Suprapubic skin (tissue), 4 donors: Measurements from ENCODE around the gene SLC6A11. TPM values are rescaled to one million over a fixed set of nuclear protein-coding genes. Genes with fewer than 3 reads are reported as not detected.

Experiments
- DNase-seq, 2 donors: peaks; one replicate each; pipeline ENCODE4 v3.0.0-alpha.2; 2019; ENCODE audit warnings: low spot score in 2 of 2
- H3K27ac ChIP-seq: fragments of 200-600 bp; sonication (generic); one replicate; pipeline ENCODE4 v1.5.1; 2019
- H3K27me3 ChIP-seq: fragments of 200-600 bp; sonication (generic); one replicate; pipeline ENCODE4 v1.5.1; 2019
- H3K36me3 ChIP-seq: fragments of 200-600 bp; sonication (generic); one replicate; pipeline ENCODE4 v1.5.1; 2019
- H3K4me1 ChIP-seq: fragments of 200-600 bp; sonication (generic); one replicate; pipeline ENCODE4 v1.5.1; 2019
- H3K4me3 ChIP-seq: fragments of 200-600 bp; sonication (generic); one replicate; pipeline ENCODE4 v1.5.1; 2019; ENCODE audit warnings: mild to moderate bottlenecking
- H3K9me3 ChIP-seq: fragments of 200-600 bp; sonication (generic); one replicate; pipeline ENCODE4 v1.5.1; 2019
- CTCF ChIP-seq, 2 donors: fragments of 200-600 bp in 1 of 2; fragments of 450-650 bp in 1 of 2; sonication (generic) in 1 of 2; IDR thresholded peaks; one replicate each; pipeline ENCODE4 v1.5.1; 2016 to 2019; ENCODE audit warnings: antibody characterized with exemption in 2 of 2, mild to moderate bottlenecking in 1 of 2, moderate library complexity in 1 of 2
- EP300 ChIP-seq: sonication (generic); formaldehyde crosslinking; IDR thresholded peaks from one replicate; pipeline ENCODE4 v1.6.1; 2017; ENCODE audit warnings: antibody characterized with exemption
- POLR2A ChIP-seq, 2 donors: fragments of 450-650 bp; IDR thresholded peaks; one replicate each; pipeline ENCODE4 v1.6.1; 2017; ENCODE audit warnings: antibody characterized with exemption in 2 of 2, mild to moderate bottlenecking in 2 of 2, moderate library complexity in 2 of 2
- POLR2AphosphoS5 ChIP-seq, 3 donors: sonication (generic); formaldehyde crosslinking; IDR thresholded peaks; one replicate each; pipeline ENCODE4 v1.6.1; 2017; ENCODE audit warnings: antibody characterized with exemption in 3 of 3
- WGBS: methylation state at CpG from one replicate; pipeline ENCODE4 v1.1.5; 2018; 5-methylcytosine and 5-hydroxymethylcytosine counted together
- total RNA-seq, 4 donors: library from RNA; depleted of rRNA; stranded (reverse); fragments of >200 nt; gene quantifications; one replicate each; pipeline ENCODE4 v1.1.0, GENCODE V29; 2016

Gene SLC6A11
- total RNA-seq, 4 donors from 2014 or later: 4.3 to 7.9 (median 6.2) TPM

- no peaks in the 10 kb centered on the region for H3K9me3 ChIP-seq
- no peaks in the 10 kb centered on the region for H3K36me3 ChIP-seq
- 88% methylated on average over 4 of the region's 4 CpGs for WGBS
- TF ChIP-seq POLR2A (IDR thresholded peaks at IDR 0.05): no peak
- no peak for TF ChIP-seq CTCF (IDR thresholded peaks at IDR 0.05)
- H3K27ac ChIP-seq: no peak overlapping the region
- no peak for DNase-seq
- H3K27me3 ChIP-seq: peaks cover 7% of the 10 kb centered on the region
- no peak overlapping the region for H3K4me3 ChIP-seq
- H3K4me1 ChIP-seq: no peaks in the 10 kb centered on the region
Measured at GRCh38 chr3:10942690-10943205, 126.7 kb downstream of the SLC6A11 start.

- Histone ChIP-seq H3K9me3 (no peaks in the 10 kb centered on the region), H3K4me1 (no peaks in the 10 kb centered on the region), H3K27me3 (peaks cover 25% of the 10 kb centered on the region), H3K4me3 (no peak overlapping the region), H3K27ac (no peak overlapping the region), H3K36me3 (no peaks in the 10 kb centered on the region)
- TF ChIP-seq EP300 (no peak), CTCF (IDR thresholded peaks at IDR 0.05) (no peak), POLR2A (IDR thresholded peaks at IDR 0.05) (no peak), POLR2AphosphoS5 (IDR thresholded peaks at IDR 0.05) (no peak)
- DNase-seq: no peak
- 94% methylated on average over 8 of the region's 8 CpGs for WGBS
Measured at GRCh38 chr3:10944866-10945265, 128.8 kb downstream of the SLC6A11 start.

- H3K27ac ChIP-seq: no peak overlapping the region
- TF ChIP-seq CTCF (IDR thresholded peaks at IDR 0.05) (peak; percentile 63 to 80), EP300 (no peak)
- no peaks in the 10 kb centered on the region for H3K4me1 ChIP-seq
- DNase-seq: no peak
- no peaks in the 10 kb centered on the region for H3K9me3 ChIP-seq
- peaks cover 25% of the 10 kb centered on the region for H3K27me3 ChIP-seq
- 50% methylated on average over 8 of the region's 8 CpGs for WGBS
- no peak overlapping the region for H3K4me3 ChIP-seq
- H3K36me3 ChIP-seq: no peaks in the 10 kb centered on the region
Measured at GRCh38 chr3:10945683-10946287, 129.8 kb downstream of the SLC6A11 start.

GRCh38 chr3:10946526-10946925, 130.5 kb downstream of the SLC6A11 start:
- Histone ChIP-seq H3K4me3 (no peak overlapping the region), H3K36me3 (no peaks in the 10 kb centered on the region), H3K9me3 (no peaks in the 10 kb centered on the region), H3K4me1 (no peaks in the 10 kb centered on the region), H3K27me3 (peaks cover 26% of the 10 kb centered on the region), H3K27ac (no peak overlapping the region)
- no peak for DNase-seq
- TF ChIP-seq EP300 (no peak), POLR2A (IDR thresholded peaks at IDR 0.05) (no peak), POLR2AphosphoS5 (IDR thresholded peaks at IDR 0.05) (no peak), CTCF (IDR thresholded peaks at IDR 0.05) (no peak)
- 44% methylated on average over 8 of the region's 8 CpGs for WGBS

- peaks cover 36% of the 10 kb centered on the region for H3K27me3 ChIP-seq
- no peaks in the 10 kb centered on the region for H3K9me3 ChIP-seq
- H3K36me3 ChIP-seq: no peaks in the 10 kb centered on the region
- H3K4me3 ChIP-seq: no peak overlapping the region
- no peaks in the 10 kb centered on the region for H3K4me1 ChIP-seq
- WGBS: 84% methylated on average over 6 of the region's 6 CpGs
- H3K27ac ChIP-seq: no peak overlapping the region
- DNase-seq: no peak
- no peak for TF ChIP-seq EP300
- no peak for TF ChIP-seq POLR2AphosphoS5 (IDR thresholded peaks at IDR 0.05)
- TF ChIP-seq CTCF (IDR thresholded peaks at IDR 0.05): no peak
- TF ChIP-seq POLR2A (IDR thresholded peaks at IDR 0.05): no peak
Measured at GRCh38 chr3:10948326-10948725, 132.3 kb downstream of the SLC6A11 start.
